H1 (cell line): Measurements from ENCODE around the gene PPM1L. TPM values are rescaled to one million over a fixed set of nuclear protein-coding genes. Genes with fewer than 3 reads are reported as not detected.

Experiments
- HDAC2 ChIP-seq, 2 experiments: fragments of 300-600 bp in 1 of 2; sonication (generic) in 1 of 2; IDR thresholded peaks; 2 replicates each; pipeline ENCODE4 v1.6.1; 2011 to 2012; ENCODE audit warnings: low read depth in 2 of 2, low read length in 2 of 2, mild to moderate bottlenecking in 2 of 2, moderate library complexity in 2 of 2, borderline replicate concordance in 1 of 2, inconsistent platforms in 1 of 2
- SIRT6 ChIP-seq: IDR thresholded peaks from one replicate; pipeline ENCODE4 v1.7.1; 2012; ENCODE audit warnings: low read length, inconsistent platforms
- polyA plus RNA-seq, 7 experiments: library from polyadenylated mRNA; depleted of rRNA in 3 of 7; stranded (reverse) in 5 of 7; unstranded in 2 of 7; fragments of >200 nt in 5 of 7; fragments of 200-250 nt in 2 of 7; gene quantifications; 1 replicate in 5 of 7; 2 replicates in 1 of 7; 4 replicates in 1 of 7; pipeline versions ENCODE4 v1.2.1 to v1.2.3, GENCODE V29; 2011 to 2013; ENCODE audit warnings: missing spikeins in 2 of 7, mixed read lengths in 2 of 7
- total RNA-seq: library from RNA; stranded (reverse); fragmentation: NEBNext Ultra II Directional; extraction: Animal tissue kit (Norgen Biotek cat#: 25700); gene quantifications from 2 replicates; pipeline ENCODE4 v1.2.1, GENCODE V29; 2021

The PPM1L gene
- total and polyA plus RNA-seq, 2 of the 8 experiments (the other 6 are each of a cell fraction or from before 2014, with no cell fraction given), result 2.8 to 18.1 TPM

GRCh38 chr3:160851629-160852210 is 95.7 kb downstream of the PPM1L start (continued):
- TF ChIP-seq HDAC2 (IDR thresholded peaks at IDR 0.05; ENCODE audit: borderline replicate concordance in 1 of 2, low read depth in 2 of 2, low read length in 2 of 2), result no peak
- no peak for TF ChIP-seq SIRT6
- TF ChIP-seq, all 59 proteins: peak for 0
